Hematopoietic multipotent progenitor cell treated with erythropoietin and hydrocortisone succinate and interleukin-3 and kit ligand, for 6 days (in vitro differentiated cells): ENCODE results near the gene PPP2R5C.

Experiments used
- DNase-seq: peaks from one replicate; pipeline ENCODE4 v3.0.0-alpha.2; 2015

Gene PPP2R5C

GRCh38 chr14:101926085-101926484, 164.6 kb downstream of the PPP2R5C start:
- DNase-seq, result no peak

DNA sequence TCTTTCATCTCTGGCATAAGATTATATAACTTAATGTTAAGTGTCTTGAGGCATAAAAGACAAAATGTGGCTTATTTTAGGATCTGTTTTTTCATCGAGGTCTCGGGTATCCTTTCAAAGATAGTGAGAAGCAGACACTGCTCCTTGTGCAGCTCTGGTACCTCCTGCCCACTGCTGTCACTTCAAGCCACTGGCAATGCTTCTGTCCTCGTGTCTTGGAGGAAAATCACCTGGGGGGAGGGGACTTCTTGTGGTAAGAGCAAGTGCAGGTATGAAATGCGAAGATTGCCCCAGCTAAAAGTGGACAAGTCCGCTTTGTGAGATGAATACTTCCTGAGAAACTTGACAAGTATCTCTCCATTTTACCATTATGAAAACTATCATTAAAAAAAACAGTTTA, 165.1 kb downstream of the PPP2R5C start:
- no peak for DNase-seq

DNA sequence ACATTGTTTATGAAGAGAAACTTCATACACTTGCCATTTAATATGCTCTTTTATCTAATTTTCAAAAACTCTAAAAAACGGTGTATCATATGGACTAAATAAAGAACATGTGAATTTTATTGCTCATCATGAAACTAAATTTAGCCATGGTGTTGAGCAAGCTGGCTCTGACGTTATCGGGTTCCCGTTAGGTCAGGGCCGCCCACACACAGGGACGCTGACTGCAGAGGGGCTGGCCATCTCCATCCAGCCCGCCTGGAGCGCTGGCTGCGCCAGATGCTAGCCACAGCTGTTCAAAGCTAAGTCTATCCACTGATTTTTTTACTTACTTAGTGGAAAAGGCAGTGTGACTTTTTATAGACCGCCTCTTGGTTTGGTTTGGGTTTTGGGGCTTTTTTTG, 166.3 kb downstream of the PPP2R5C start:
- DNase-seq, result peak; percentile 29

- peak; percentile 30 for DNase-seq
Observed at GRCh38 chr14:101928415-101928841, 166.9 kb downstream of the PPP2R5C start.

- no peak for DNase-seq
Observed at GRCh38 chr14:101929096-101929495, 167.6 kb downstream of the PPP2R5C start.

DNA sequence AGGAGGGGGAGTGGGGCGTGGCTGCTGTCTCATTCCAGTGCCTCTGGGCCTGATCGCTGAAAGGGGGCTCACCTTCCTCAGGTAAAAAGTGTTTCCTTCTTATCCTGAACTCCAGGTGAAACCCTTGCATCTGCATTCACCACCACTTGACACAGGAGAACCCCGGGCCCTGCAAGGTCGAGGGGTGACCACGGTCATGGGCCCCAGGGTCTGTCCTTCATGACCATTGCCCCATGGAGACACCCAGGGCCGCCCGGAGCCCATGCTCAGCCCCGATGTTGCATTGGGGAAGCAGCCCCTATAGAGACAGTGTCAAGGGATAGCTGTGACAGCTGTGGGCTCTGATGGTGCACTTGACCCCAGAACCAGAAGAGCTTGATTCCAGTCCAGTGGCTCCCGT, 168.4 kb downstream of the PPP2R5C start:
- no peak for DNase-seq

DNA sequence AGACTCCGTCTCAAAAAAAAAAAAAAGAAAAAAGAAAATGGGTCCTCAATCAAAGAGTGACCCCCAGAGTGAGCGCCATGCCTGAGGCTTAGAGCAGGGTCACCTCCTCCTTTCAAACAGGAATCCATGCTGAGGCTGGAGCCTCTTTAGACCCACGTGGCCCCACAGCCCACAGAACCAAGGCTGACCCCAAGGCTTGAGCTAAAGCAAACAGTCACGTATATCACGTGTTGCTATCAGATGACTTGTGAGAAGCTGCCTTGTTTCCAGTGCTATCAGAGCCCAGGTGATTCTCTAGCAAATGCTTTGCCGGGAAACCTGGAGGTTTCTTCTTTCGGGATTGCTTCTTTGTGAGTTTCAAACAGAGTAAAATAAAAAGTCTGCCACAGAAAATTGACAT, 171.2 kb downstream of the PPP2R5C start:
- DNase-seq, result no peak

GRCh38 chr14:101933209-101933608, 171.7 kb downstream of the PPP2R5C start:
- no peak for DNase-seq

GRCh38 chr14:101934601-101935150, 173.2 kb downstream of the PPP2R5C start:
- DNase-seq, result no peak

- no peak for DNase-seq
Observed at GRCh38 chr14:101937926-101938767, 176.6 kb downstream of the PPP2R5C start.

DNA sequence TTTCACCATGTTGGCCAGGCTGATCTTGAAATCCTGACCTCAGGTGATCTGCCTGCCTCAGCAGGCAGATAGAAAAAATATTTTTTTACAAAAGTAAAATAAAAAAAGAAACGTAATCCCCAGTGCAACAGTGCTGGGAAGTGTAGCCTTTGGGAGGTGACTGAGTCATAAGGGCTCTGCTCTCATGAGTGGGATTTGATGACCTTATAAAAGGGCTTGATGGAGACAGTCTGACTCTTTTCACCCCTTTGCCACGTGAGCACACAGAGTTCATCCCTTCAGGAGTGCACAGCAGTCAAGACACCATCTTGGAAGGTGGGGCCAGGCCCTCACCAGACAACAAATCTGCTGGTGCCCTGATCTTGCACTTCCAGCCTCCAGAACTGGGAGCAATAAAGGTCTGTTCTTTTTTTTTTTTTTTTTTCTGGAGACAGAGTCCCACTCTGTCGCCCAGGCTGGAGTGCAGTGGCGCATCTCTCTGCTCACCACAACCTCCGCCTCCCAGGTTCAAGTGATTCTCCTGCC, 178.2 kb downstream of the PPP2R5C start:
- no peak for DNase-seq

GRCh38 chr14:101944451-101944850, 182.9 kb downstream of the PPP2R5C start:
- no peak for DNase-seq

- no peak for DNase-seq
Observed at GRCh38 chr14:101945171-101945570, 183.7 kb downstream of the PPP2R5C start.

- peak; percentile 43 for DNase-seq
Observed at GRCh38 chr14:101947577-101947903, 186.0 kb downstream of the PPP2R5C start.

GRCh38 chr14:101947904-101948665, 186.6 kb downstream of the PPP2R5C start:
- DNase-seq, result peak; percentile 100

DNA sequence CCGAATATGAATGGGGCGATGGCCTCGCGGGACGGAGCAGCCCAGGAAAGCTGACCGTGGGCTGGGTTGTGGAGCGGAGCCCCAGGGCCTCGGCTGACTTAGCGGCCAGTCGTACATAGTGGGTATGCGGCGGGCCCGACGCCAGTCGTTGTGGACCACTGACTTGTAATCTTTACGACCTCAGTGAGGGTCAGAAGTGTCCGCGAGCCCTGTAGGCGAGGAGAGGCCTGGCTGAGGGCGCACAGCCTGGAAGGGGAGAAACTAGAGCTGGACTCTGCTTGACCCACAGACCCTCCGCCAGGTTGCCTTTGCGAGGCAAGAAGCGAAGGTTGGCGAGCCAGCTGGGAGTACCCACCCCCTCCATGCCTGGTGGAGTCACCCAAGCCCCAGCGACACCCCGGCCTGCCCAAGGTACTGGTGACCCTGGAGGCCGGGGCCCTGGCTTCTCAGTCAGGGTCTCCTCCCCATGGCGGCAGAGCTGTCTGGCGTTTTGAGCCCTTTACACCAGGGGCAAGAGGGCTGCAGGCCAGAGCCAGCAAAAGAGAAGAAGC, 187.2 kb downstream of the PPP2R5C start:
- DNase-seq, result no peak

- no peak for DNase-seq
Observed at GRCh38 chr14:101950100-101950499, 188.6 kb downstream of the PPP2R5C start.

DNA sequence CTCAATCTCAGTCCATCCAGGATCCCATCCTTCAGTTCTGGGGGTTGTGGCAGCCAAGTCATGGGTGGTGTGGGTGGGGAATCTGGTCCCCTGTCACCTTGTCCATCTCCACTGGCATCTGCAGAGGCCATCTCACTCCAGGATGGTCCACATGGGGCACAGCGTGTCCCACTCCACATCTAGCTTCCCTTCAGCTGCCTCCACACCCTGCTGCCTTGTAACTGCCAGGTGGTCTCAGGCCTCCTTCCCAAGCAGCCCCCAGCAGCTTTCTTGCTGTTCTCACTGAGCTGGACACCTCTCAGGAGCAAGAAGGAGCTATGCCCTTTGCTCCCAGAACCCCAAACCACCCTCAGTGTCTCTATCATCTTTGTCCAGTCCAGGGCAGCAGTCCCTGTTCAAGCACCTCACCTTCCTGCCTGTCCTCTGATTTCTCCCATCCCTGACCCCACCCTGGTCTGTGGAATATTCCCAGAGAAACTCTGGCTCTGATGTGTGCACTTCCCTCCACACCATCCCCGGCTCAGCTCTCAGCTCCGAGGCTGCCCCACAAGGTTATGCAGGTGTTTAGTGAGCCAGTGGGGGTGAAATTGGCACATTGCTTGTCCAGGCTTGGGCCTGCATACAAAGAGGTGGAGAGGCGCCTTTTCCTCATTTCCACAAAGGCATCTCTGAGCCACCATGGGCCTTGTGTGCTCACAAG, 189.2 kb downstream of the PPP2R5C start:
- DNase-seq, result no peak

DNA sequence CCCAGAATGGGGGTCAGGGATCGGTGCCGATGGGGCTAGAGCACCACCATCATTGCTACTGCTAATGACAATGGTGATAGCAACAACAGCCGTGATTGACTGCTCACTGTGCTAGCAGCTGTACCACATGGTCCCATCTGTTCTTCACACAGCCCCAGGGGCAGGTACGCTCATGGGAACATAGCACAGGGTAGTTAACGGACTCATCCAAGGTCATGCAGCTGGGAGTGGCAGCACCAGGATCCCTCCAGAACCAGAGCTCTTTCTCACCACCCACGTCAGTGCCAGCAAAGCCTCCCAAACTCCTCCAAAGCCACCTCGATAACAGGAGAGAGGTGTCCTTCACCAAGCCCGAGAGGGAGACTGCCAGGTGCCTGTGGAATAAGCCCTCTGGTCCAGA, 191.6 kb downstream of the PPP2R5C start:
- no peak for DNase-seq

- DNase-seq, result no peak
Observed at GRCh38 chr14:101954501-101954900, 193.0 kb downstream of the PPP2R5C start.

DNA sequence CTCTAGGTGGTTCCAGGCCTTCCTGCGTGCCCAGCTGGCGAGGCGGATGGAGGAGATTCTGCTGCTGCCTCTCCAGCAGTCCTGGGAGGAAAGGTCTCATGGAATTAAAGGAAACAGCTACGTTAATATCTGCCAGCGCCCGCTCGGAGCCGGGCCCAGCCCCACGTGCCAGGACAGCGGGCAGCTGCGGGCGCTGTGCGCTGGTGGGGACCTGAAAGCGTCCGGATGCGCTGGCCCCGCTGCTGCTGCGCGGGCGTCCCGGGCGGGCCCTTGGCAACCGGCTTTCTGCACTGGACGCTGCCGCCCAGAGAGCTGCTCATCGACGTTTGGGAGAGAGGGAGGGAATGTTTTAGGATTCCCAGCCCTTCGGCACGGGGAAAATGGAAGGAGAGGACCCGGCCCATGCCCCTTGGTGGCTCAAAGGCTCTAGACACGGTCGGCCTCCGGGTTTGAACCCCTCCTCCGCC, 194.2 kb downstream of the PPP2R5C start:
- DNase-seq, result no peak

- no peak for DNase-seq
Observed at GRCh38 chr14:101956179-101956885, 194.8 kb downstream of the PPP2R5C start.
